ENCODE measurements around the gene APH1B. TPM values are rescaled to one million over a fixed set of nuclear protein-coding genes. Genes with fewer than 3 reads are reported as not detected.
A peak's percentile ranks its signal among the peaks of the same experiment; 100 is the strongest.

Gene APH1B
- total and polyA plus RNA-seq, 2 of the 4 experiments (the other 2 are of a cell fraction): 7.0 to 7.7 TPM

GRCh38 chr15:63332367-63333124, 55.1 kb downstream of the APH1B start:
- H3K36me3 ChIP-seq (ENCODE audit: control insufficient read depth, insufficient read depth, low read length): no peaks in the 10 kb centered on the region
- 20% methylated on average over 1 of the region's 9 CpGs; no CpG with 5 or more reads in 1 of the 2 experiments for WGBS, 2 experiments (ENCODE audit: extremely low coverage in 2 of 2, insufficient read length in 1 of 2)
- no peaks in the 10 kb centered on the region for H3K79me1 ChIP-seq (ENCODE audit: low read depth in 1 of 2, low read length in 2 of 2)
- H3K27me3 ChIP-seq (ENCODE audit: control insufficient read depth, insufficient read depth, low read length): no peaks in the 10 kb centered on the region
- H3K27ac ChIP-seq (ENCODE audit: insufficient read depth, low read length): no peak overlapping the region
- BruUV-seq (replicated peaks): no TSS peak
- H2BK20ac ChIP-seq (ENCODE audit: low read depth, low read length): 0 out of 2 replicates have a peak overlapping the region, but pooled peaks have one; percentile 30
- H3K4me1 ChIP-seq (ENCODE audit: control insufficient read depth, insufficient read depth, low read length): peaks cover 16% of the 10 kb centered on the region
- H3K9me1 ChIP-seq (ENCODE audit: insufficient read depth, low read length): peaks cover 12% of the 10 kb centered on the region; the same call in 1 of the 2 replicates
- no peak overlapping the region for H3K4me3 ChIP-seq (ENCODE audit: insufficient read depth, low read depth, low read length)
- H2AK9ac ChIP-seq (replicated peaks; ENCODE audit: low read depth, low read length, poor library complexity): no peak overlapping the region
- ChIA-PET POLR2A (ENCODE audit: unreplicated experiment) (no interaction called here), CTCF (interaction anchor here (1.0 kb wide), 1 partner anchor 10 kb away, joined by 3 read pairs; no protein-coding TSS in a partner anchor)
- H4K20me1 ChIP-seq (ENCODE audit: insufficient read depth, low read length): no peaks in the 10 kb centered on the region
- ATAC-seq (ENCODE audit: low read depth) (peak; percentile 83), DNase-seq (peak; percentile 96)
- dilution Hi-C loops (cut with HindIII; ENCODE audit: low sequenced_read_pairs, unreplicated experiment): no loop called here
- no peak overlapping the region for H2AFZ ChIP-seq (replicated peaks; ENCODE audit: low read length, poor library complexity)
- 0 out of 2 replicates have a peak overlapping the region, but pooled peaks have one; percentile 3 for H3K18ac ChIP-seq (ENCODE audit: low read depth, low read length)
- no peak overlapping the region for H3K9ac ChIP-seq (ENCODE audit: low read depth, low read length)
- no peak overlapping the region for H3K4ac ChIP-seq (ENCODE audit: low read depth, low read length)
- peak overlapping the region; percentile 44; the same call in 1 of the 2 replicates for H2AK5ac ChIP-seq (ENCODE audit: low read depth, low read length)
- no peak overlapping the region; the same call in 1 of the 2 replicates for H4K5ac ChIP-seq (ENCODE audit: low read depth, low read length)
- no peak for TF ChIP-seq BHLHE40 (IDR thresholded peaks at IDR 0.05; ENCODE audit: low read depth, low read length)
- TF ChIP-seq RAD21 (IDR thresholded peaks at IDR 0.05; ENCODE audit: low read length): 0 out of 2 replicates have a peak, but pooled peaks have one; percentile 4
- TF ChIP-seq NFE2L2 (IDR thresholded peaks at IDR 0.05; ENCODE audit: low read depth, low read length): no peak
- peak; percentile 55; the same call in 1 of the 2 replicates for TF ChIP-seq CEBPB (IDR thresholded peaks at IDR 0.05; ENCODE audit: low read depth, low read length)
- TF ChIP-seq ELK1 (IDR thresholded peaks at IDR 0.05; ENCODE audit: borderline replicate concordance, low read depth, low read length): no peak
- TF ChIP-seq FOS (IDR thresholded peaks at IDR 0.05; ENCODE audit: low read depth, low read length): peak; percentile 36; the same call in 1 of the 2 replicates
- H3K23ac ChIP-seq (ENCODE audit: low read depth, low read length): no peak overlapping the region
- intact Hi-C loops (cut with micrococcal nuclease): no loop called here
- no peak overlapping the region for H3K56ac ChIP-seq (ENCODE audit: extremely low read depth, insufficient read depth, low read length)
- in situ Hi-C loops (cut with MboI; ENCODE audit: low sequenced_read_pairs): no loop called here
- H3K14ac ChIP-seq (replicated peaks; ENCODE audit: low read depth, low read length): no peak overlapping the region
- H4K8ac ChIP-seq (ENCODE audit: low read depth in 2 of 2, low read length in 2 of 2): 0 out of 4 replicates have a peak overlapping the region, but pooled peaks of 1 of the 2 experiments have one; percentile 18
- H3K4me2 ChIP-seq (ENCODE audit: low read depth, low read length): peak overlapping the region; percentile 1; the same call in 1 of the 2 replicates
- no peak overlapping the region for H2BK120ac ChIP-seq (ENCODE audit: low read depth, low read length)
- H4K91ac ChIP-seq (ENCODE audit: insufficient read depth, low read depth, low read length): no peak overlapping the region
- H2BK15ac ChIP-seq (ENCODE audit: low read depth, low read length): no peak overlapping the region
- no peaks in the 10 kb centered on the region for H3K9me3 ChIP-seq (ENCODE audit: control insufficient read depth, insufficient read depth, low read length)
- peak overlapping the region; percentile 0 for H2BK5ac ChIP-seq (ENCODE audit: low read depth, low read length, poor library complexity, severe bottlenecking)

Data from IMR-90 (cell line).